ENCODE measurements around the gene APOA5. TPM values are rescaled to one million over a fixed set of nuclear protein-coding genes. Genes with fewer than 3 reads are reported as not detected.
A peak's percentile ranks its signal among the peaks of the same experiment; 100 is the strongest.

APOA5 gene
- total RNA-seq, 1 experiment from 2014 or later = not detected

DNA sequence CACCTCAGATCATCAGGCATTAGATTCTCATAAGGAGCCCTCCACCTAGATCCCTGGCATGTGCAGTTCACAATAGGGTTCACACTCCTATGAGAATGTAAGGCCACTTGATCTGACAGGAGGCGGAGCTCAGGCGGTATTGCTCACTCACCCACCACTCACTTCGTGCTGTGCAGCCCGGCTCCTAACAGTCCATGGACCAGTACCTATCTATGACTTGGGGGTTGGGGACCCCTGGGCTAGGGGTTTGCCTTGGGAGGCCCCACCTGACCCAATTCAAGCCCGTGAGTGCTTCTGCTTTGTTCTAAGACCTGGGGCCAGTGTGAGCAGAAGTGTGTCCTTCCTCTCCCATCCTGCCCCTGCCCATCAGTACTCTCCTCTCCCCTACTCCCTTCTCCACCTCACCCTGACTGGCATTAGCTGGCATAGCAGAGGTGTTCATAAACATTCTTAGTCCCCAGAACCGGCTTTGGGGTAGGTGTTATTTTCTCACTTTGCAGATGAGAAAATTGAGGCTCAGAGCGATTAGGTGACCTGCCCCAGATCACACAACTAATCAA is 40.2 kb upstream of the APOA5 start:
- no peak overlapping the region for H3K4me3 ChIP-seq
- H3K9me2 ChIP-seq (ENCODE audit: insufficient read depth) = no peaks in the 10 kb centered on the region
- no peaks in the 10 kb centered on the region for H4K20me1 ChIP-seq (ENCODE audit: insufficient read depth)
- no peaks in the 10 kb centered on the region for H3K27me3 ChIP-seq (ENCODE audit: insufficient read depth, low read depth)
- H3K79me2 ChIP-seq (ENCODE audit: low read depth) = no peaks in the 10 kb centered on the region
- intact Hi-C loops (cut with micrococcal nuclease; ENCODE audit: unreplicated experiment) = no loop called here
- H3K9me3 ChIP-seq (ENCODE audit: insufficient read depth, low read depth) = no peaks in the 10 kb centered on the region
- no TSS peak for BruUV-seq (replicated peaks)
- H3K36me3 ChIP-seq (ENCODE audit: low read depth) = no peaks in the 10 kb centered on the region
- H2AFZ ChIP-seq = no peak overlapping the region
- peaks cover 8% of the 10 kb centered on the region; the same call in 1 of the 2 replicates for H3K4me1 ChIP-seq (replicated peaks; ENCODE audit: insufficient read depth)
- TF ChIP-seq EZH2 (IDR thresholded peaks at IDR 0.05; ENCODE audit: low read depth) = no peak
- TF ChIP-seq, protein P1, sequence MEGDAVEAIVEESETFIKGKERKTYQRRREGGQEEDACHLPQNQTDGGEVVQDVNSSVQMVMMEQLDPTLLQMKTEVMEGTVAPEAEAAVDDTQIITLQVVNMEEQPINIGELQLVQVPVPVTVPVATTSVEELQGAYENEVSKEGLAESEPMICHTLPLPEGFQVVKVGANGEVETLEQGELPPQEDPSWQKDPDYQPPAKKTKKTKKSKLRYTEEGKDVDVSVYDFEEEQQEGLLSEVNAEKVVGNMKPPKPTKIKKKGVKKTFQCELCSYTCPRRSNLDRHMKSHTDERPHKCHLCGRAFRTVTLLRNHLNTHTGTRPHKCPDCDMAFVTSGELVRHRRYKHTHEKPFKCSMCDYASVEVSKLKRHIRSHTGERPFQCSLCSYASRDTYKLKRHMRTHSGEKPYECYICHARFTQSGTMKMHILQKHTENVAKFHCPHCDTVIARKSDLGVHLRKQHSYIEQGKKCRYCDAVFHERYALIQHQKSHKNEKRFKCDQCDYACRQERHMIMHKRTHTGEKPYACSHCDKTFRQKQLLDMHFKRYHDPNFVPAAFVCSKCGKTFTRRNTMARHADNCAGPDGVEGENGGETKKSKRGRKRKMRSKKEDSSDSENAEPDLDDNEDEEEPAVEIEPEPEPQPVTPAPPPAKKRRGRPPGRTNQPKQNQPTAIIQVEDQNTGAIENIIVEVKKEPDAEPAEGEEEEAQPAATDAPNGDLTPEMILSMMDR (conservative IDR thresholded peaks at IDR 0.05) = no peak
- ChIA-PET CTCF (no interaction called here), POLR2A (ENCODE audit: unreplicated experiment) (no interaction called here)
- H3K27ac ChIP-seq = no peak overlapping the region
- peak overlapping the region; percentile 3; the same call in 1 of the 2 replicates for H3K4me2 ChIP-seq
- H3F3A ChIP-seq (ENCODE audit: insufficient read depth, low read depth) = no peaks in the 10 kb centered on the region
- no peak for DNase-seq

DNA sequence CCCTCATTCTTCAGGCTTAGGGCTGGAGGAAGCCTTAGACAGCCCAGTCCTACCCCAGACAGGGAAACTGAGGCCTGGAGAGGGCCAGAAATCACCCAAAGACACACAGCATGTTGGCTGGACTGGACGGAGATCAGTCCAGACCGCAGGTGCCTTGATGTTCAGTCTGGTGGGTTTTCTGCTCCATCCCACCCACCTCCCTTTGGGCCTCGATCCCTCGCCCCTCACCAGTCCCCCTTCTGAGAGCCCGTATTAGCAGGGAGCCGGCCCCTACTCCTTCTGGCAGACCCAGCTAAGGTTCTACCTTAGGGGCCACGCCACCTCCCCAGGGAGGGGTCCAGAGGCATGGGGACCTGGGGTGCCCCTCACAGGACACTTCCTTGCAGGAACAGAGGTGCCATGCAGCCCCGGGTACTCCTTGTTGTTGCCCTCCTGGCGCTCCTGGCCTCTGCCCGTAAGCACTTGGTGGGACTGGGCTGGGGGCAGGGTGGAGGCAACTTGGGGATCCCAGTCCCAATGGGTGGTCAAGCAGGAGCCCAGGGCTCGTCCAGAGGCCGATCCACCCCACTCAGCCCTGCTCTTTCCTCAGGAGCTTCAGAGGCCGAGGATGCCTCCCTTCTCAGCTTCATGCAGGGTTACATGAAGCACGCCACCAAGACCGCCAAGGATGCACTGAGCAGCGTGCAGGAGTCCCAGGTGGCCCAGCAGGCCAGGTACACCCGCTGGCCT is 38.7 kb upstream of the APOA5 start:
- Histone ChIP-seq H3K27me3 (ENCODE audit: insufficient read depth, low read depth) (no peaks in the 10 kb centered on the region), H3K9me2 (ENCODE audit: insufficient read depth) (no peaks in the 10 kb centered on the region), H3K9me3 (ENCODE audit: insufficient read depth, low read depth) (no peaks in the 10 kb centered on the region), H3F3A (ENCODE audit: insufficient read depth, low read depth) (no peaks in the 10 kb centered on the region), H3K4me3 (no peak overlapping the region), H4K20me1 (ENCODE audit: insufficient read depth) (no peaks in the 10 kb centered on the region), H3K4me1 (replicated peaks; ENCODE audit: insufficient read depth) (peaks cover 8% of the 10 kb centered on the region; the same call in 1 of the 2 replicates), H3K36me3 (ENCODE audit: low read depth) (no peaks in the 10 kb centered on the region), H3K27ac (no peak overlapping the region), H2AFZ (no peak overlapping the region), H3K79me2 (ENCODE audit: low read depth) (no peaks in the 10 kb centered on the region), H3K4me2 (no peak overlapping the region)
- DNase-seq = no peak
- TF ChIP-seq, protein P1 (conservative IDR thresholded peaks at IDR 0.05) = no peak
- no peak for TF ChIP-seq EZH2 (IDR thresholded peaks at IDR 0.05; ENCODE audit: low read depth)
- POLR2A ChIA-PET (ENCODE audit: unreplicated experiment) = no interaction called here
- no TSS peak for BruUV-seq (replicated peaks)
- intact Hi-C loops (cut with micrococcal nuclease; ENCODE audit: unreplicated experiment) = no loop called here
- CTCF ChIA-PET = no interaction called here

DNA sequence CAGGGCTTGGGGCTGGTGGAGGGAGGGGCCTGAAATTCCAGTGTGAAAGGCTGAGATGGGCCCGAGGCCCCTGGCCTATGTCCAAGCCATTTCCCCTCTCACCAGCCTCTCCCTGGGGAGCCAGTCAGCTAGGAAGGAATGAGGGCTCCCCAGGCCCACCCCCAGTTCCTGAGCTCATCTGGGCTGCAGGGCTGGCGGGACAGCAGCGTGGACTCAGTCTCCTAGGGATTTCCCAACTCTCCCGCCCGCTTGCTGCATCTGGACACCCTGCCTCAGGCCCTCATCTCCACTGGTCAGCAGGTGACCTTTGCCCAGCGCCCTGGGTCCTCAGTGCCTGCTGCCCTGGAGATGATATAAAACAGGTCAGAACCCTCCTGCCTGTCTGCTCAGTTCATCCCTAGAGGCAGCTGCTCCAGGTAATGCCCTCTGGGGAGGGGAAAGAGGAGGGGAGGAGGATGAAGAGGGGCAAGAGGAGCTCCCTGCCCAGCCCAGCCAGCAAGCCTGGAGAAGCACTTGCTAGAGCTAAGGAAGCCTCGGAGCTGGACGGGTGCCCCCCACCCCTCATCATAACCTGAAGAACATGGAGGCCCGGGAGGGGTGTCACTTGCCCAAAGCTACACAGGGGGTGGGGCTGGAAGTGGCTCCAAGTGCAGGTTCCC is 38.0 kb upstream of the APOA5 start, which contains the start of gene APOC3:
APOC3 (plus strand) TSS at position 383 of the 659 bp plus-strand sequence. CDS start 676 bp downstream, outside the sequence.
- ChIA-PET POLR2A (ENCODE audit: unreplicated experiment) (interaction anchor here (0.6 kb wide), 2 partner anchors 8 to 638 kb away, joined by 6 to 7 read pairs; partner anchors contain the start of gene APOA1), CTCF (no interaction called here)
- Histone ChIP-seq H3K4me1 (replicated peaks; ENCODE audit: insufficient read depth) (peaks cover 8% of the 10 kb centered on the region; the same call in 1 of the 2 replicates), H3K27ac (no peak within 1 kb of the TSS), H4K20me1 (ENCODE audit: insufficient read depth) (no peaks in the 10 kb centered on the region), H3K27me3 (ENCODE audit: insufficient read depth, low read depth) (no peaks in the 10 kb centered on the region), H3K9me3 (ENCODE audit: insufficient read depth, low read depth) (no peaks in the 10 kb centered on the region), H3K36me3 (ENCODE audit: low read depth) (no peaks in the 10 kb centered on the region), H3K4me3 (no peak within 1 kb of the TSS), H3K4me2 (no peak within 1 kb of the TSS), H3K79me2 (ENCODE audit: low read depth) (no peaks in the 10 kb centered on the region), H3F3A (ENCODE audit: insufficient read depth, low read depth) (no peaks in the 10 kb centered on the region), H3K9me2 (ENCODE audit: insufficient read depth) (no peaks in the 10 kb centered on the region), H2AFZ (no peak within 1 kb of the TSS)
- TF ChIP-seq, protein P1 (conservative IDR thresholded peaks at IDR 0.05) = no peak
- TF ChIP-seq EZH2 (IDR thresholded peaks at IDR 0.05; ENCODE audit: low read depth) = no peak
- intact Hi-C loops (cut with micrococcal nuclease; ENCODE audit: unreplicated experiment) = no loop called here
- no peak for DNase-seq
- no TSS peak for BruUV-seq (replicated peaks)

Data from PC-9 (cell line).